Activated CD4-positive, alpha-beta memory T cell treated with anti-CD3 and anti-CD28 coated beads, Interleukin-2, amount 10 ng/mL, durations not matched to agents 7 days and 5 days (primary cell): ENCODE measurements around the gene KRTAP10-2. TPM values are rescaled to one million over a fixed set of nuclear protein-coding genes. Genes with fewer than 3 reads are reported as not detected.
A peak's percentile ranks its signal among the peaks of the same experiment; 100 is the strongest.
"Not testable (repeated sequence)": the region's sequence is repeated elsewhere in the genome, so short reads cannot be mapped to it uniquely, and the experiment has no call there.

Source experiments
- CTCF ChIA-PET: fragments of 350-600 bp; sonication (Branson Sonifier 250); formaldehyde crosslinking; loops from one replicate; lab custom pipeline; 2021; ENCODE audit warnings: antibody characterized with exemption, inconsistent platforms; lab: Charles Lee
- POLR2A ChIA-PET: fragments of 350-600 bp; sonication (Branson Sonifier 250); formaldehyde crosslinking; loops from one replicate; lab custom pipeline; 2021; ENCODE audit warnings: antibody characterized with exemption; lab: Charles Lee
- DNase-seq: peaks from one replicate; pipeline ENCODE4 v3.0.0-alpha.2; 2020
- H3K27ac Mint-ChIP-seq: one replicate; pipeline ENCODE4 v1.8.0; 2021; ENCODE audit warnings: mild to moderate bottlenecking, mixed read lengths
- H3K27me3 Mint-ChIP-seq: one replicate; pipeline ENCODE4 v1.8.0; 2021; ENCODE audit warnings: mixed read lengths
- H3K36me3 Mint-ChIP-seq: one replicate; pipeline ENCODE4 v1.8.0; 2021; ENCODE audit warnings: low read depth, mixed read lengths
- H3K4me1 Mint-ChIP-seq: one replicate; pipeline ENCODE4 v1.8.0; 2021; ENCODE audit warnings: mixed read lengths
- H3K4me3 Mint-ChIP-seq: one replicate; pipeline ENCODE4 v1.8.0; 2021; ENCODE audit warnings: mild to moderate bottlenecking, mixed read lengths
- H3K9me3 Mint-ChIP-seq: one replicate; pipeline ENCODE4 v1.8.0; 2021; ENCODE audit warnings: mixed read lengths
- total RNA-seq, 2 experiments: library from RNA; stranded (reverse); gene quantifications; one replicate each; pipeline ENCODE4 v1.2.3, GENCODE V29; 2021

Gene KRTAP10-2
- total RNA-seq, 2 experiments from 2014 or later = not detected

DNA sequence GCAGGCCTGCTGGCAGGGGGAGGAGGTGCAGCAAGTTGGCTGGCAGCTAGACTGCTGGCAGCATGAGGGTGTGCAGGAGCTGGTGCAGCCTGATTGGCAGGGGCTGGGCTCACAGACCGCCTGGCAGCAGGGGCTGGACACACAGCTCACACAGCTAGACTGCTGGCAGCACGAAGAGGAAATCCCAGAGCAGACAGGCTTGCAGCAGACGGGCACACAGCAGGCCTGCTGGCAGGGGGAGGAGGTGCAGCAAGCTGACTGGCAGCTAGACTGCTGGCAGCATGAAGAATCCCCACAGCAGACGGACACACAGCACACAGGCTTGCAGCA, 40.5 kb upstream of the KRTAP10-2 start:
- peaks cover 18% of the 10 kb centered on the region for H3K27me3 Mint-ChIP-seq
- H3K9me3 Mint-ChIP-seq, H3K36me3 Mint-ChIP-seq, POLR2A ChIA-PET, H3K4me1 Mint-ChIP-seq, DNase-seq, H3K4me3 Mint-ChIP-seq, H3K27ac Mint-ChIP-seq: not testable (repeated sequence)
- CTCF ChIA-PET = interaction anchor here (0.6 kb wide), 1 partner anchor 18 kb away, joined by 3 read pairs; the partner anchor contains the start of gene KRTAP10-4

DNA sequence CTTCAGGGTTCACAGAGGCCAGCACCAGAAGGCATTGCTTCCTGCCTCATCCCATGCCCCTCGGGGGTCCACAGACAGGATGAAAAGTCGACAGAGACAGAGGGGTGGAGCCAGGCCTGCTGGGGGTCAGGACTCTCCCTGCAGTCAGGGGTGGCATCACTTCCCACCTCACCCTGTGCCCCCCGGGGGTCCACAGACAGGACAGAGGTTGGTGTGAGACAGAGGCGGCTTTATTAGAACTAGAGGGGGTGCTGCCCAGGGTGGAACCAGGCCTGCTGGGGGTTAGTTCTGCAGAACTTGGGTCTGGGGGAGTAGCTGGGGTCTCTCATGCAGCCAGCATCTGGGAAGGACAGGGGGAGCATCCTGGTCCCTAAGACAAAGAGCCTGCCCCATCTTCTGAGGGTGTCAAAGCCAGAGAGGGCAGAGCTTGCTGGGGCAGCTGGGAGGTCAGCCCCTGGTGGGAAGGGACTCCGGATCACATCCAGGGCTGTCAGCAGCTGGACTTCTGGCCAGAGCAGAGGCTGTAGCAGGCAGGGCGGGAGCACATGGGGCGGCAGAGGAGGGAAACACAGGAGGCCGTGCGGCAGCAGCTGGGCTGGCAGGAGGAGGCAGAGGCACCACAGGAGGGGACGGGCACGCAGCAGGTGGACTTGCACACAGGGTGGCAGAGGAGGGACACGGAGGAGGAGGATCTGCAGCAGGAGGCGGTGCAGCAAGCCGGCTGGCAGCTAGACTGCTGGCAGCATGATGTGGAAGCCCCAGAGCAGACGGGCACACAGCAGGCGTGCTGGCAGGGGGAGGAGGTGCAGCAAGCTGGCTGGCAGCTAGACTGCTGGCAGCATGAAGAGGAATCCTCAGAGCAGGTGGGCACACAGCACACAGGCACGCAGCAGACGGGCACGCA, 39.8 kb upstream of the KRTAP10-2 start:
- H3K9me3 Mint-ChIP-seq, H3K4me3 Mint-ChIP-seq, H3K27ac Mint-ChIP-seq, CTCF ChIA-PET, DNase-seq, H3K4me1 Mint-ChIP-seq, POLR2A ChIA-PET, H3K36me3 Mint-ChIP-seq: not testable (repeated sequence)
- H3K27me3 Mint-ChIP-seq = peaks cover 23% of the 10 kb centered on the region

DNA sequence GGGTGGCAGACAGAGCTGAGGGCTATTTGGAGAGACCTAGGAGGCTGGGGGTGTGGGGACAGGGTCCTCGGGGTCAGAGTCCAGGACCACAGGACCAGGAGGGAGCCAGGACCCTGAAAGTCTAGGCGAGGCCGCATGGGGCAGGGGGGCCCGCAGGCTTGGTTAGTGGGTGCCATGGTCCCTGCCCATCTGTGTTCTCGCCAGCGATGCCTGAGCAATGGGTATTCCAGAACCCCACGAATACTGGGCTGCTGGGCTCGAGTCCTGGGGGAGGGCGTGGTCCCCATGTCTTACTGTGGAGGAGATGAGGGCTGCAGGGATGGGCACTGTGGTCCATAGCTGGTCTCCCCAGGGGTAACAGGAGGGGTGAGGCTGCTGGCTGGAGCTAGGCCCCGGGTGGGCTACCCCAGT, 39.0 kb upstream of the KRTAP10-2 start:
- Mint-ChIP-seq H3K9me3 (no peaks in the 10 kb centered on the region), H3K4me1 (peaks cover under 1% of the 10 kb centered on the region), H3K27me3 (peaks cover 31% of the 10 kb centered on the region), H3K4me3 (no peak overlapping the region), H3K36me3 (no peaks in the 10 kb centered on the region), H3K27ac (no peak overlapping the region)
- ChIA-PET CTCF (no interaction called here), POLR2A (no interaction called here)
- DNase-seq = no peak

- no peaks in the 10 kb centered on the region for H3K36me3 Mint-ChIP-seq
- H3K27ac Mint-ChIP-seq = no peak overlapping the region
- H3K9me3 Mint-ChIP-seq = no peaks in the 10 kb centered on the region
- no peak for DNase-seq
- ChIA-PET POLR2A (no interaction called here), CTCF (no interaction called here)
- H3K4me1 Mint-ChIP-seq = peaks cover 2% of the 10 kb centered on the region
- H3K4me3 Mint-ChIP-seq = no peak overlapping the region
- H3K27me3 Mint-ChIP-seq = peaks cover 33% of the 10 kb centered on the region
These were observed 38.4 kb upstream of the KRTAP10-2 start for GRCh38 chr21:44589586-44590305.

DNA sequence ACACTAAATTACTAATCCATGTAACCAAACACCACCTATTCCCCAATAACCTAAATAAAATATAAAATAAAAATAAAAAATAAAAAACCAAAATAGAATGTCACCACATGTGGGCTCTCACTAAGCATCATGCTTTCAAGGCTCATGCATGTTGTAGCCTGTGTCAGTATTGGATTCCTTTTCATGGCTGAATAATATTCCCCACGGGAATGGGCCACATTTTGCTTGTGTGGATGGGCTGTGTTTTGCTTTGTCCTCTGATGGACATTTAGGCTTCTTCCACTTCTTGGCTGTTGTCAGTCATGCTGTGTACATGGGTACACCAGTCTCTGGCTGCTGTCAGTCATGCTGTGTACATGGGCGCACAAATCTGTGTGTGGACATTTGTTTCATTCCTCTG, 37.8 kb upstream of the KRTAP10-2 start:
- ChIA-PET POLR2A (no interaction called here), CTCF (no interaction called here)
- Mint-ChIP-seq H3K4me1 (peaks cover 6% of the 10 kb centered on the region), H3K4me3 (no peak overlapping the region), H3K27me3 (peaks cover 34% of the 10 kb centered on the region), H3K27ac (no peak overlapping the region), H3K36me3 (no peaks in the 10 kb centered on the region), H3K9me3 (no peaks in the 10 kb centered on the region)
- no peak for DNase-seq

GRCh38 chr21:44585892-44586291, 34.6 kb upstream of the KRTAP10-2 start:
- Mint-ChIP-seq H3K36me3 (peaks cover 3% of the 10 kb centered on the region), H3K9me3 (peaks cover 8% of the 10 kb centered on the region), H3K27ac (no peak overlapping the region), H3K4me3 (no peak overlapping the region), H3K27me3 (peaks cover 37% of the 10 kb centered on the region), H3K4me1 (peaks cover 13% of the 10 kb centered on the region)
- DNase-seq = no peak
- ChIA-PET CTCF (no interaction called here), POLR2A (no interaction called here)

DNA sequence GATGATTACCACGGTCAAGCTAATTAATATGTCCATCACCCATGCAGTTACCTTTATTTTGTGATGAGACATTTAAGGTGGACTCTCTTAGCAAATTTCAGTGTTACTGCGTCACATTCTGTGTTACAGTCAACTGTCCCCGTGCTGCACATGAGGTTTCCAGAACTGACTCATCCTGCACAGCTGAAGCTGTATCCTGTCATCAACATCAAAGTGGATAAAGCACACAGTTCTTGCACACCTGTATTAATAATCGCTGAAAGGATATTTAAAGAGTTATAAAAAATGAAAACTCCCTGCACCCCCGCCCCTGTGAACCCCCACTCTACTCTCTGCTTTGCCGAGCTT, 32.5 kb upstream of the KRTAP10-2 start:
- Mint-ChIP-seq H3K36me3 (peaks cover 3% of the 10 kb centered on the region), H3K4me3 (no peak overlapping the region), H3K27me3 (peaks cover 34% of the 10 kb centered on the region), H3K9me3 (peaks cover 15% of the 10 kb centered on the region), H3K27ac (no peak overlapping the region), H3K4me1 (peaks cover 13% of the 10 kb centered on the region)
- CTCF ChIA-PET = no interaction called here
- DNase-seq = peak; percentile 46
- POLR2A ChIA-PET = interaction anchor here (1.3 to 2.3 kb wide), 2 partner anchors 35 to 188 kb away, joined by 3 to 6 read pairs; no protein-coding TSS in a partner anchor

DNA sequence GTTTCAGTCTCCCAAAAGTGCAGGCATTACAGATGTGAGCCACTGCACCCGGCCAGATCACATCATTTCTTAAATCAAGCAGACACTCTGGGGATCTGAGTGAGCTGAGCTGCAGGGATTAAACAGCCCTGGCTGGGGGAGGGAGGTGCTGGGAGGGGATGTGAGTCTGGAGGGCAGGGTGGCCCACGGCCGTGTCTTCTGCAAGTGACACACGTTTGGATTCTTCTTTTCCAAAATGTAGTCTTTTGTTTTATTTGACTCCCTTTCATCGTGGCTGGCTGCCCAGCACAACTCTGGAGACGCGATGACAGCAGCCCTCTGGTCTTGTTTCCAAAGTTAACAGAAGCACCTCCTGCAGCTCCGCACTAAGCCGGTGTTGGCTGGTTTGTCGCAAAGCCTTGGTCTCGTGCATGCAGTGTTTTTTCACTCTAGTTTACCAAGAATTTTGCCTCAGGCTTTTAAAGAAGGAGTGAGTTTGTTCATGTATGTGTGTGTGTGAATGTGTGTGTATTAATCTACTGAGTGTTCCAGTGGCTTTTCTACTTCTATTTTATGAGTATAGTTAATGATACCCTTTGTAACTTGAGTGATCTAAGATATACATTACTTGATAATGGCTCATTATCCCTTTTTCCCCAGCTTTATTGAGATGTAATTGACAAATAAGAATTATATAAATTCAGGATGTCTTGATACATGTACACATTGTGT, 31.9 kb upstream of the KRTAP10-2 start:
- H3K27ac Mint-ChIP-seq = no peak overlapping the region
- DNase-seq = no peak
- H3K36me3 Mint-ChIP-seq = peaks cover 3% of the 10 kb centered on the region
- H3K4me3 Mint-ChIP-seq = no peak overlapping the region
- ChIA-PET POLR2A (interaction anchor here (1.3 to 2.3 kb wide), 2 partner anchors 36 to 188 kb away, joined by 3 to 6 read pairs; no protein-coding TSS in a partner anchor), CTCF (no interaction called here)
- H3K27me3 Mint-ChIP-seq = peaks cover 34% of the 10 kb centered on the region
- H3K9me3 Mint-ChIP-seq = peaks cover 18% of the 10 kb centered on the region
- H3K4me1 Mint-ChIP-seq = peaks cover 13% of the 10 kb centered on the region

GRCh38 chr21:44582055-44582454, 30.8 kb upstream of the KRTAP10-2 start:
- peaks cover 24% of the 10 kb centered on the region for H3K27me3 Mint-ChIP-seq
- no peak overlapping the region for H3K4me3 Mint-ChIP-seq
- H3K9me3 Mint-ChIP-seq = peaks cover 26% of the 10 kb centered on the region
- H3K36me3 Mint-ChIP-seq = peaks cover 6% of the 10 kb centered on the region
- ChIA-PET POLR2A (interaction anchor here (0.8 kb wide), 1 partner anchor 35 kb away, joined by 3 read pairs; no protein-coding TSS in a partner anchor), CTCF (no interaction called here)
- peaks cover 13% of the 10 kb centered on the region for H3K4me1 Mint-ChIP-seq
- no peak overlapping the region for H3K27ac Mint-ChIP-seq
- DNase-seq = no peak

DNA sequence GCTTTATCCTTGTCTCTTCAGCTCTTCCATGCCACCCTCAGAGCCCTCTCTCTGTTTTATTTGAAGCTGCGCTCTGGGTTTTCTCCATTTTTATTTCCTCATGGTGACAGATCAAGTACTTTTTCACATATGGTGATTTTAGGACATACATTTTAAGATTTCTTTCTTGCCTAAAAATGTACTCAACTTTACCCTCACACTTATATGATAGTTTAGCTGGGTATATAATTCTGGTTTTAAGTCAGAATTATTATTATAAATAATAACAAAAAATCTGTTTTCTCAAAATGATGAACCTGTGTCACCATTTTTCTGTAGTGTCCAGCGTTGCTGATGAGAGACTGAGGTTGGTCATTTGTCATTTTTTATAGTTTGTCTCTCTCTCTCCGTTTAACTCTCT, 29.9 kb upstream of the KRTAP10-2 start:
- peaks cover 6% of the 10 kb centered on the region for H3K36me3 Mint-ChIP-seq
- CTCF ChIA-PET = no interaction called here
- no peak overlapping the region for H3K27ac Mint-ChIP-seq
- no peak overlapping the region for H3K4me3 Mint-ChIP-seq
- POLR2A ChIA-PET = no interaction called here
- H3K4me1 Mint-ChIP-seq = peaks cover 13% of the 10 kb centered on the region
- peaks cover 31% of the 10 kb centered on the region for H3K9me3 Mint-ChIP-seq
- peaks cover 16% of the 10 kb centered on the region for H3K27me3 Mint-ChIP-seq
- no peak for DNase-seq

DNA sequence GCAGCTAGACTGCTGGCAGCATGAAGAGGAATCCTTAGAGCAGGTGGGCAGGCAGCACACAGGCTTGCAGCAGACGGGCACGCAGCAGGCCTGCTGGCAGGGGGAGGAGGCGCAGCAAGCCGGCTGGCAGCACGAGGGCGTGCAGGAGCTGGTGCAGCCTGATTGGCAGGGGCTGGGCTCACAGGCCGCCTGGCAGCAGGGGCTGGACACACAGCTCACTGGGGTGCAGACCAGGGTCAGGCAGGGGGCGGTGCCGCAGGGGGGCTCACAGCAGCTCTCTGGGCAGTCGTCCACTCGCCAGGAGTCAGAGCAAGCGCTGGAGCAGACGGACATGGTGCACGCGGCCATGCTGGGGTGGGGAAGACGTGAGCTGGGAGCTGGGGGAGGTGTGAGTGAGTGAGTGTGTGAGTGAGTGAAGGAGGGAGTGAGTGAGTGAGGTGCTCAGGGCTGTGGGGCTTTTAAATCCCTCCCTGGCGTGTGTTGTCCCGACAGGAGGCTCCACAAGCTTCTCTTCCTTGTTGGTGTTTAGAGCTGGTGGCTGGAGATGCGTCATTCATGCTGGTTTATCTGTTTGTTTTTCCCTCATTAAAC, 29.0 kb upstream of the KRTAP10-2 start, which contains the start of gene KRTAP10-5:
Gene KRTAP10-5, minus strand, starts transcription at position 374 of the 591 bp plus-strand sequence. Its CDS starts 26 bp downstream, at position 348.
- H3K4me3 Mint-ChIP-seq, H3K27me3 Mint-ChIP-seq, CTCF ChIA-PET, DNase-seq, H3K36me3 Mint-ChIP-seq, H3K27ac Mint-ChIP-seq, POLR2A ChIA-PET: not testable (repeated sequence)
- Mint-ChIP-seq H3K4me1 (peaks cover 13% of the 10 kb centered on the region), H3K9me3 (peaks cover 35% of the 10 kb centered on the region)

DNA sequence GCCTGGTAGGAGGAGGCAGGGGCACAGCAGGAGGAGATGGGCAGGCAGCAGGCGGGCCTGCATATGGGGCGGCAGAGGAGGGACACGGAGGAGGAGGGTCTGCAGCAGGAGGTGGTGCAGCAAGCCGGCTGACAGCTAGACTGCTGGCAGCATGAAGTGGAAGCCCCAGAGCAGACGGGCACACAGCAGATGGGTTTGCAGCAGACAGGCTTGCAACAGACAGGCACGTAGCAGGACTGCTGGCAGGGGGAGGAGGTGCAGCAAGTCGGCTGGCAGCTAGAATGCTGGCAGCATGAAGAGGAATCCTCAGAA, 28.5 kb upstream of the KRTAP10-2 start:
- peaks cover 6% of the 10 kb centered on the region for H3K36me3 Mint-ChIP-seq
- DNase-seq = no peak
- H3K27ac Mint-ChIP-seq = no peak overlapping the region
- CTCF ChIA-PET = no interaction called here
- no peak overlapping the region for H3K4me3 Mint-ChIP-seq
- peaks cover 35% of the 10 kb centered on the region for H3K9me3 Mint-ChIP-seq
- peaks cover 13% of the 10 kb centered on the region for H3K4me1 Mint-ChIP-seq
- POLR2A ChIA-PET = no interaction called here
- peaks cover 6% of the 10 kb centered on the region for H3K27me3 Mint-ChIP-seq
